Adipocyte (in vitro differentiated cells): ENCODE results near the gene MX1.

Experiments
- DNase-seq: peaks from one replicate; pipeline ENCODE4 v3.0.0-alpha.2; 2015; ENCODE audit warnings: low read depth
- H3K27me3 ChIP-seq: replicated peaks from 2 replicates; pipeline ENCODE4 v1.7.0; 2013; ENCODE audit warnings: mild to moderate bottlenecking, low read length, moderate library complexity; ENCODE audit not compliant: control insufficient read depth, insufficient read depth
- H3K36me3 ChIP-seq: 2 replicates; pipeline ENCODE4 v1.7.0; 2013; ENCODE audit warnings: low read length, mild to moderate bottlenecking, moderate library complexity; ENCODE audit not compliant: control insufficient read depth, insufficient read depth, severe bottlenecking
- H3K4me1 ChIP-seq: 2 replicates; pipeline ENCODE4 v1.7.0; 2013; ENCODE audit warnings: mild to moderate bottlenecking, low read length, moderate library complexity; ENCODE audit not compliant: control insufficient read depth, insufficient read depth
- H3K4me3 ChIP-seq: 2 replicates; pipeline ENCODE4 v1.7.0; 2013; ENCODE audit warnings: mild to moderate bottlenecking, low read length, moderate library complexity
- H3K9ac ChIP-seq: 2 replicates; pipeline ENCODE4 v1.7.0; 2013; ENCODE audit warnings: mild to moderate bottlenecking, low read length, moderate library complexity
- H3K9me3 ChIP-seq: 2 replicates; pipeline ENCODE4 v1.7.0; 2013; ENCODE audit warnings: mild to moderate bottlenecking, low read length, moderate library complexity; ENCODE audit not compliant: control insufficient read depth

The MX1 gene

DNA sequence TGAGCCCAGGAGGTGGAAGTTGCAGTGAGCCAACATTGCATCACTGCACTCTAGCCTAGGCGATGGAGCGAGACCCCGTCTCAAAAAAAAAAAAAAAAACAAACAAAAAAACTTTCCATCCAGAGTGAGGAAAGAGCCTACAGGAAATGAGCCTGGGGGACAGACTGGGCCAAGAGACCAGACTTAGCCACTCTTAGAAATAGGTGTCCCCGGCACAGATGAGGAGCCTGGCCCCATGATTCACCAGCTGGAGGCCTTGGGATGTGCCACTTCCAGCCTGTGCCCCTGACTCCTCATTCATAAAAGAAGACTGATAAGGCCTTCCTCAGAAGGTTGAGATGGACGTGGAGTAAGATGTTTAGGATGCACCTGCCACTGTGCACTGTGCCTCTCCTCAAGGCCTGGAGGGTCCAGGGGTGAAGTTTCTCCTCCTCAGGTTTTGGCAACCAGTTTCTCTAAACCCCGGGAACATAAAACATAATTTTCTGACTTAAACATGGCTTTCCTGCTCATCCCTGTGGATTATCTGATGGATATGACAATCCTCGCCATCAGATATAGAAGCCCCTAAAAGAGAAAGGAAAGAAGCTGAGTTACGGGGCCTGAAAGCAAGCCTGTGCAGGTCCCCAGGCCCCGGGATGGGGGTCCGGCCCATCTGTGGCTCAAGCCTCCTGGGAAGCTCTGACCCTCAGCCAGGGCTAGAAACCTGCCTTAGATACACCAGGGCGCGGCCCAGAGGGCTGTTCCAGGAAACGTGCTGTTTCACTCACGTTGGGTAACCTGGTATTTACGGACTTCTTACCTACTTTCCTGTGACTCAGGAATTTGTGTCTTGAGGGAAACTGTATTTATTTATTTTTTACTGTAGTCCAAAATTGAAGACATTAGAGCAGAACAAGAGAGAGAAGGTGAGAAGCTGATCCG is 26.0 kb downstream of the MX1 start:
- Histone ChIP-seq H3K4me1 (no peaks in the 10 kb centered on the region), H3K9ac (no peak overlapping the region), H3K27me3 (no peaks in the 10 kb centered on the region), H3K4me3 (no peak overlapping the region), H3K9me3 (no peaks in the 10 kb centered on the region), H3K36me3 (no peaks in the 10 kb centered on the region)
- DNase-seq = no peak

DNA sequence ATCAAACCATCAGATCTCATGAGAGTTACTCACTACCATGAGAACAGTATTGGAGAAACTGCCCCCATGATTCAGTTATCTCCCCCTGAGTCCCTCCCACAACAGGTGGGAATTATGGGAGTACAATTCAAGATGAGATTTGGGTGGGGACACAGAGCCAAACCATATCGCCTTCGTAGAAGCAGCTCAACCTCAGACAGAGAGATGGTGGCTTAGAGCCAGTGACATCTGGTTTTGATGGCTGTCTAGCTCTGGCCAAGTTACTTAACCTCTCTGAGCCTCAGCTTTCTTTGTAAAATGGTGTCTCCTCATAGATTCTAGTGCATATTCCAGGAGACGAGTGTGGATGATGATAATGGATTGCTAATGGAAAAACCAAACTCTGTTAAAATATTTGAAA is 27.2 kb downstream of the MX1 start:
- Histone ChIP-seq H3K27me3 (no peaks in the 10 kb centered on the region), H3K4me1 (no peaks in the 10 kb centered on the region), H3K9me3 (no peaks in the 10 kb centered on the region), H3K9ac (no peak overlapping the region), H3K4me3 (no peak overlapping the region), H3K36me3 (no peaks in the 10 kb centered on the region)
- DNase-seq = no peak

DNA sequence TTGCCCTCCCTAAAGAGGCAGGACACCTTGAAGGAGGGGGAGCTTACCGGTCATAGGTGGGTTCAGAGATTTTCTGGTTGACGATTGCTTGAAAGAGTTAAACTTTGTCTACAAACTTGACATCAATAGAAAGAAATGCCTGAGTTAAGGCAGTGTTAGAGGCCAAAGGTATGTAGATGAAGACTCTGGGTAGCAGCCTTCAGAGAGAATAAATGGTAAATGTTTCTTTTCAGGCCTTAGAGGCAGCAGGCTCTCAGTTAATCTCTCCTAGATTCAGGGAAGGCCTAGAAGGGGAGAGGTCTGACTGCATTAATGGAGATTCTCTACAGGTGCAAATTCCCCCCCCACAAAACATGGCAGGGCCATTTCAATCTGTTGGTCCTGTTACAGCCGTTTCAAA is 27.7 kb downstream of the MX1 start:
- no peak overlapping the region for H3K9ac ChIP-seq
- no peak overlapping the region for H3K4me3 ChIP-seq
- H3K27me3 ChIP-seq = no peaks in the 10 kb centered on the region
- no peaks in the 10 kb centered on the region for H3K4me1 ChIP-seq
- H3K36me3 ChIP-seq = no peaks in the 10 kb centered on the region
- DNase-seq = no peak
- no peaks in the 10 kb centered on the region for H3K9me3 ChIP-seq

DNA sequence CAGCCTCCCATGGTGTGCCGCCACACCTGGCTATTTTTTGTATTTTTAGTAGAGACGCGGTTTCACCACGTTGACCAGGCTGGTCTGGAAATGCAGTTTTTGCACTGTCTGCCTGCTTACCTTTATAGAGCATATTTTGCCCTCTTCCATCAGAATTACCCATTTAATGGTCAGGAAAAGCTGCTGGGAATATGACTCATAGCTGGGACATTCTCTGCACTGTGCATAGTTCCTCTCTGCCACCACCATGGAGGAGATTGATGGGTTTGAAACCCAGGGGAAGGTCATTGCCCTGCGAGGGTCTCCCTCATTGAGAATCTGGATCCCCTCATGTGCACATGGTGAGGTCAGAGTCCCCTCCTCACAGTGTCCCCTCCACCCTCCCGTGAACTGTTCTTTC is 32.1 kb downstream of the MX1 start:
- Histone ChIP-seq H3K9me3 (no peaks in the 10 kb centered on the region), H3K27me3 (no peaks in the 10 kb centered on the region), H3K4me1 (no peaks in the 10 kb centered on the region), H3K36me3 (no peaks in the 10 kb centered on the region), H3K4me3 (no peak overlapping the region), H3K9ac (no peak overlapping the region)
- peak; percentile 8 for DNase-seq

DNA sequence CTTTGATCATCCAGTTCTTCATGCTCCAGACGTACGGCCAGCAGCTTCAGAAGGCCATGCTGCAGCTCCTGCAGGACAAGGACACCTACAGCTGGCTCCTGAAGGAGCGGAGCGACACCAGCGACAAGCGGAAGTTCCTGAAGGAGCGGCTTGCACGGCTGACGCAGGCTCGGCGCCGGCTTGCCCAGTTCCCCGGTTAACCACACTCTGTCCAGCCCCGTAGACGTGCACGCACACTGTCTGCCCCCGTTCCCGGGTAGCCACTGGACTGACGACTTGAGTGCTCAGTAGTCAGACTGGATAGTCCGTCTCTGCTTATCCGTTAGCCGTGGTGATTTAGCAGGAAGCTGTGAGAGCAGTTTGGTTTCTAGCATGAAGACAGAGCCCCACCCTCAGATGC is 32.5 kb downstream of the MX1 start:
- H3K9me3 ChIP-seq = no peaks in the 10 kb centered on the region
- no peak overlapping the region for H3K9ac ChIP-seq
- H3K4me3 ChIP-seq = no peak overlapping the region
- H3K4me1 ChIP-seq = no peaks in the 10 kb centered on the region
- H3K27me3 ChIP-seq = no peaks in the 10 kb centered on the region
- no peaks in the 10 kb centered on the region for H3K36me3 ChIP-seq
- no peak for DNase-seq

DNA sequence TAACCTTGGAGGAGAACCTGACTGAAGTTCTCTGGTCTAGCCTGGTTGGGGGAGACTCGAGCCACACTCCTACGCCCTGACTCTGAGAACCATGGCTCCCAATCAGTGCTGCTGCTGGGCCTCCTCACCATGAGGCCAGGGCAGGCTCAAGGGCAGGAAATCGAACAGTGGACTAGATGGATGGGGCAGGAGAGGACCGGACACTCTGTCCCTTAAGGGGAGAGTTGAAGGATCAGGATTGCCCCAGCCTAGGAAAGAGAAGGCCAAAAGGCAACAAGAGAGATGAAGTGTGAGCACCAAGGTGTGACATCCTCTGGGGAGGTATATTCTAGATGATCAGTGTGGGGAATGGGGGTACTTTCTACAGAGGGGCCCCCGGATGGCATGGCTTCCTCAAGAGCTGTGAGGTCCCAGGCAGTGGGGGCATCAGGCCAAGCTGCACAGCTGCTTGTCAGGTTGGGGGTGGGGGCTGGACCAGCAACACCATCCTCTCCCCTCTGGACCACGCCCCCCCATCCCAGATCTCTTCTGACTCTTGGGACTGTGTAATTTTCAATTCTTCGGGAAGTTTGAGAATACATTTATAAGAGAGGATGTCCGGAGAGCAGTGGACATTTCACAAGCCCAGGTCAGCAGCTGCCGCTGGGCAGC is 34.0 kb downstream of the MX1 start:
- Histone ChIP-seq H3K9me3 (no peaks in the 10 kb centered on the region), H3K36me3 (no peaks in the 10 kb centered on the region), H3K27me3 (no peaks in the 10 kb centered on the region), H3K4me1 (no peaks in the 10 kb centered on the region), H3K9ac (no peak overlapping the region), H3K4me3 (no peak overlapping the region)
- no peak for DNase-seq

DNA sequence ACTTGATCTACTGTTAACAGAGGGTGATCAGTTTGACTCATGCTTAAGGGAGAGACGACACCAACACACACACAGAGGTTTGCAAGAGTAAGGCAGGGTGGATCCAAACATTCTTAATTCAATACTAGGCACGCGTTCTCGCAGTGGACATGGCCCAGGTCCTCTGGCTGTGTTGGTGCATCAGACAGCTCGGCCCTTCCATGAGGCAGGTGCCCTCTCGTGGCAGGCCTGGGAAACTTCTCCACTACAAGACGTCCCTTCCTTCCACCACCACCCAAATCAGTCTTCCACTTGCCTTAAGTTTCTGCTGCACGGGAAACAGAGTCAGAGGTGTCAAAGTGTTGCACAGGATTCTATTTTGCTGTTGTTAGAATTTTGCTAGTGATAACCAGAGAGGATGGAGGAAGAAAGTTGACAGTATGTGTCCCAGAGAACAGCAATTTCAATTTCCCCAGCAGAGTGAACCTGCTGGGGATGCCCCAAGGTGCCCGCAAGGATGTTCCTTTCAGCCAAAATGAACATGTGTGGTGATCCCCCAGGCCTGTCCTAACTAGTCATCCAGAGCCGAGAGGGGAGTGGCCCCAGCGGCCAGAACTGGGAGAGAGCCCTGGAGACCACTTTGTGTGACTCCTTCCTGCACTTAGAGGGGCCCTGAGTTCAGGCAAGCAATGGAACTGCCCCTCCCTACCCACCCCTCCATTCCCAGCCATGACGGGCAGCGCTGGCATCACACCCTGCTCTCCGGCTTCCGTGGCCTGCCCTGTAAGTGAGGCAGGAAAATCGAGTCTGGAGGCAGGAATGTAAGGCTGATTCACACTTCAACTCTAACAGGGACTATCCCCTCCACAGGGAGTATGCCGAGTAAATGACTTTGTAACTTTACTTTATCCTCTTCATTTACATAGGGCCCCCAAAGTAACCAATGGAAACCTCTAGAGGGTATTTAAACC is 34.8 kb downstream of the MX1 start:
- no peaks in the 10 kb centered on the region for H3K27me3 ChIP-seq
- peak; percentile 87 for DNase-seq
- H3K9ac ChIP-seq = no peak overlapping the region
- H3K9me3 ChIP-seq = no peaks in the 10 kb centered on the region
- H3K4me1 ChIP-seq = no peaks in the 10 kb centered on the region
- no peaks in the 10 kb centered on the region for H3K36me3 ChIP-seq
- H3K4me3 ChIP-seq = no peak overlapping the region

DNA sequence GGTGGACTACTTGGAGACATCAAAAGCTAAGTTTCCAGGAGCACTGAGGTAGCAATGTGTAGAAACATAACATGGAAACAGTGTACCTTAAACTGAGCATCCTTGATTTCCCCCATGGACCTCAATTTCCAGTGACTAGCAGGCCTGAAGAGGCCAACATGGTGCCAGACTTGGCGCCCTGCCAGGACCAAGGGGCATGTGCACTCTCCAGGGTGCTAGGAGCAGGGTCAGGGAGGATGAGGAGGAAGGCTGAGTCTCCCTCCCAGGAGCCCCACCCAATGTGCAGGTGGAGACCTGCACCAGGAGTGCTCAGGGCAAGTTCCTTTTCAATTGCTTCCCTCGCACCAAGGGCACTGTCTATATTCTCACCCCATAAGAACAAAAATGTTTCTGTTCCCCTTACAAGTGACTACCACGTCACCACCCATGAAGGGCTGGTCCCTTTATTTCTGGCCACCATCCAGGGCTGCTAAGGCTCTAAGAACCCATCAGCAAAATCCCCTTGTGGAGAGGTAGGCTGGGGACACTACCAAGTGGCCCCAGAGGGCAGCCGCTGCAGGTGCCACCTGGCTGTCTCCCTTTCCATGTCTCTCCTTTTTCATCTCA is 39.2 kb downstream of the MX1 start:
- peaks cover 6% of the 10 kb centered on the region for H3K4me1 ChIP-seq
- no peaks in the 10 kb centered on the region for H3K9me3 ChIP-seq
- H3K4me3 ChIP-seq = no peak overlapping the region
- no peak for DNase-seq
- H3K27me3 ChIP-seq = peaks cover 12% of the 10 kb centered on the region
- H3K9ac ChIP-seq = no peak overlapping the region
- H3K36me3 ChIP-seq = no peaks in the 10 kb centered on the region

DNA sequence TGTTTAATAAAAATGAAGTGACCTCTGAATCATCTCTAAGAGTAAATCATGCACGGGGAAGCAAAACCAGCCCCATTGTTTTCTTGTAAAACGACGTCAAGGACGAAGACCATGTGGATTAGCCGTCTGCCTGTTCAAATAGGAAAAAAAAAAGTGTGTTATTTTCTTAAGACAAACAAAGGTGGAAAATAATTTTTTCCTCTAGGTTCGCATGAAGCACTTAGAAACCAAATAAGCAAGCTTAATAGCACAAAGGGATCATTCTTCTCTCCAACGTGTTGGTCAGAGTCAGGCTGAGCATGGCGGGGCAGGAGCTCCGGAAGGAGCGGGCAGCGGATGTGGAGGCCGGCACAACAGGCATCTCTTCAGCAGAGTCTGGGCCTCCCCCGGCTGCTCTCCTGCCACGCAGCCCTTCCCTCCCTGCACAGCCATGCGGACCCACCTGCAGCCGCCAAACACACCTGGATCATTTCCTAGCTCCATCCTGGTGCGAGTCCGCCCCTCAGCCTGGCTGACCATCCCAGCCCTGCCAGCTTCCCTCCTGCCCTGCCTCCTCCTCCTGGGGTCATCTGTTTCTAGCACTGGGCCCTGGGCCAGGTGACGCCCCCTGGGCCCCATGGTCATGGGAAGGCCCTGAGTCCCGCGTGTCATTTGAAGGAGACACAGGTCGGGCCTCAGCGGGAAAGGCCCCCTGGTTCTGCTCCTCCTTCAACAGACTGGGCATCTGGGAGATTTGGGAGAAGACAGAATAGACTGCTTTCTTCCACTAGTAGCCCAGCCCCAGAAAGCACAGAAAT is 40.2 kb downstream of the MX1 start:
- H3K9ac ChIP-seq = no peak overlapping the region

DNA sequence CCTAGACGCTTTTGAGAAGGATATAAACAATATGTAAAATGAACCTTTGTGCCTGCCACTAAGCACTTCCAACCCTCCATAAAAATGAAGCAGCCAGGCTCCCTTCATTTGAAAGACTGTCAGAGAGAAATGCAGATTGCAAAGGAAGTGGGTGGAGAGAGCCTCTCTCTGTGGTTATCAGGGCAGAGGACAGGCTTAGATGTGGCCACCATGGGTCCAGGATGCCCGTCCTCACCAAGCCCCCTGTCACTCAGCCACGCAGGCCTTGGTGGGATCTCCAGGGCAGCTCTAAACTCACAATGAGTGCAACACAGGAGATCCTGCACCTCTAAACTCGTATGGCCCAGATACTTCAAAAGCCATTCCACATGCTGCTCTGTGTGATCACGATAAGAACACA is 44.0 kb downstream of the MX1 start:
- DNase-seq = no peak
- Histone ChIP-seq H3K27me3 (peaks cover 36% of the 10 kb centered on the region), H3K9ac (no peak overlapping the region), H3K4me3 (no peak overlapping the region), H3K9me3 (no peaks in the 10 kb centered on the region), H3K4me1 (peaks cover 6% of the 10 kb centered on the region), H3K36me3 (no peaks in the 10 kb centered on the region)

More for the DNA sequence above, 40.2 kb downstream of the MX1 start:
- H3K4me1 ChIP-seq = peaks cover 6% of the 10 kb centered on the region
- no peak overlapping the region for H3K4me3 ChIP-seq
- H3K27me3 ChIP-seq = peaks cover 18% of the 10 kb centered on the region
- DNase-seq = no peak
- H3K36me3 ChIP-seq = no peaks in the 10 kb centered on the region
- no peaks in the 10 kb centered on the region for H3K9me3 ChIP-seq
